H9 (cell line): Measurements from ENCODE around the gene ZC3H15. TPM values are rescaled to one million over a fixed set of nuclear protein-coding genes. Genes with fewer than 3 reads are reported as not detected.

Experiments used
- DNase-seq: peaks from one replicate; pipeline ENCODE4 v3.0.0-alpha.2; 2017
- H2AFZ ChIP-seq: one replicate; pipeline ENCODE4 v1.6.1; 2013; ENCODE audit warnings: mild to moderate bottlenecking, low read length, control low read depth, moderate library complexity
- H2AK5ac ChIP-seq: 2 replicates; pipeline ENCODE4 v1.6.1; 2013; ENCODE audit warnings: low read length, control low read depth, mixed read lengths; ENCODE audit not compliant: insufficient read length
- H2BK120ac ChIP-seq: one replicate; pipeline ENCODE4 v1.6.1; 2013; ENCODE audit warnings: low read depth, mild to moderate bottlenecking, low read length, control low read depth, inconsistent platforms; ENCODE audit not compliant: poor library complexity, severe bottlenecking
- H2BK12ac ChIP-seq: 2 replicates; pipeline ENCODE4 v1.6.1; 2013; ENCODE audit warnings: low read length, control low read depth, mixed read lengths, low read depth; ENCODE audit not compliant: insufficient read length
- H2BK15ac ChIP-seq: 2 replicates; pipeline ENCODE4 v1.6.1; 2013; ENCODE audit warnings: low read depth, low read length, control low read depth
- H2BK20ac ChIP-seq: one replicate; pipeline ENCODE4 v1.6.1; 2013; ENCODE audit warnings: low read depth, mild to moderate bottlenecking, low read length, control low read depth, inconsistent platforms; ENCODE audit not compliant: poor library complexity, severe bottlenecking
- H2BK5ac ChIP-seq: 2 replicates; pipeline ENCODE4 v1.6.1; 2013; ENCODE audit warnings: low read length, control low read depth, mixed read lengths; ENCODE audit not compliant: insufficient read length
- H3K14ac ChIP-seq: 2 replicates; pipeline ENCODE4 v1.6.1; 2013; ENCODE audit warnings: low read length, control low read depth; ENCODE audit not compliant: insufficient read depth
- H3K18ac ChIP-seq: 2 replicates; pipeline ENCODE4 v1.6.1; 2013; ENCODE audit warnings: low read depth, mild to moderate bottlenecking, mixed read lengths, low read length, control low read depth; ENCODE audit not compliant: insufficient read length
- H3K23ac ChIP-seq: 2 replicates; pipeline ENCODE4 v1.6.1; 2013; ENCODE audit warnings: low read length, control low read depth, mixed read lengths, low read depth; ENCODE audit not compliant: insufficient read length
- H3K23me2 ChIP-seq: 2 replicates; pipeline ENCODE4 v1.6.1; 2013; ENCODE audit warnings: low read depth, mild to moderate bottlenecking, mixed read lengths, low read length, control low read depth; ENCODE audit not compliant: insufficient read length, poor library complexity, severe bottlenecking
- H3K27ac ChIP-seq: 2 replicates; pipeline ENCODE4 v1.5.1; 2013; ENCODE audit warnings: low read length, control low read depth, mixed read lengths, low read depth; ENCODE audit not compliant: insufficient read length
- H3K27me3 ChIP-seq: 2 replicates; pipeline ENCODE4 v1.6.1; 2013; ENCODE audit warnings: low read length, control low read depth, inconsistent platforms; ENCODE audit not compliant: insufficient read depth
- H3K4ac ChIP-seq: 2 replicates; pipeline ENCODE4 v1.6.1; 2013; ENCODE audit warnings: low read depth, mild to moderate bottlenecking, control low read depth, inconsistent platforms, low read length, moderate library complexity
- H3K4me1 ChIP-seq: 2 replicates; pipeline ENCODE4 v1.6.1; 2013; ENCODE audit warnings: low read length, control low read depth, inconsistent platforms; ENCODE audit not compliant: insufficient read depth
- H3K4me2 ChIP-seq: 2 replicates; pipeline ENCODE4 v1.6.1; 2013; ENCODE audit warnings: low read length, control low read depth, mixed read lengths; ENCODE audit not compliant: insufficient read length, insufficient read depth
- H3K56ac ChIP-seq: 2 replicates; pipeline ENCODE4 v1.6.1; 2013; ENCODE audit warnings: low read depth, mild to moderate bottlenecking, mixed read lengths, low read length, control low read depth; ENCODE audit not compliant: insufficient read length
- H3K79me1 ChIP-seq: 2 replicates; pipeline ENCODE4 v1.6.1; 2013; ENCODE audit warnings: low read depth, mild to moderate bottlenecking, moderate library complexity, low read length, control low read depth, inconsistent platforms; ENCODE audit not compliant: insufficient read depth, poor library complexity, severe bottlenecking
- H3K79me2 ChIP-seq: 2 replicates; pipeline ENCODE4 v1.6.1; 2013; ENCODE audit warnings: low read length, control low read depth, inconsistent platforms; ENCODE audit not compliant: insufficient read depth
- H3K9ac ChIP-seq: 2 replicates; pipeline ENCODE4 v1.6.1; 2013; ENCODE audit warnings: low read length, control low read depth, mixed read lengths; ENCODE audit not compliant: insufficient read length; ENCODE audit errors: extremely low read depth
- H3K9me3 ChIP-seq: one replicate; pipeline ENCODE4 v1.6.1; 2013; ENCODE audit warnings: low read depth, low read length, inconsistent platforms; ENCODE audit not compliant: control insufficient read depth
- H3T11ph ChIP-seq: one replicate; pipeline ENCODE4 v1.6.1; 2013; ENCODE audit warnings: mild to moderate bottlenecking, low read length, control low read depth, inconsistent platforms
- H4K20me1 ChIP-seq: one replicate; pipeline ENCODE4 v1.6.1; 2013; ENCODE audit not compliant: control insufficient read depth, insufficient read length, insufficient read depth
- H4K5ac ChIP-seq: 2 replicates; pipeline ENCODE4 v1.6.1; 2013; ENCODE audit warnings: low read depth, mild to moderate bottlenecking, mixed read lengths, low read length, control low read depth; ENCODE audit not compliant: insufficient read length
- H4K8ac ChIP-seq: replicated peaks from 2 replicates; pipeline ENCODE4 v1.6.1; 2013; ENCODE audit warnings: low read length, control low read depth, mixed read lengths, low read depth; ENCODE audit not compliant: insufficient read length
- H4K91ac ChIP-seq: 2 replicates; pipeline ENCODE4 v1.6.1; 2013; ENCODE audit warnings: low read depth, mild to moderate bottlenecking, moderate library complexity, mixed read lengths, low read length, control low read depth; ENCODE audit not compliant: insufficient read length
- H3K27ac Mint-ChIP-seq, 3 experiments: 2 replicates in 2 of 3; 3 replicates in 1 of 3; pipeline ENCODE4 v1.8.0; 2020 to 2021; ENCODE audit warnings: mixed read lengths in 3 of 3, mild to moderate bottlenecking in 1 of 3, moderate library complexity in 1 of 3
- H3K27me3 Mint-ChIP-seq: 2 replicates; pipeline ENCODE4 v1.8.0; 2021; ENCODE audit warnings: low read depth, mild to moderate bottlenecking, moderate library complexity, mixed read lengths
- H3K36me3 Mint-ChIP-seq, 3 experiments: 2 replicates in 2 of 3; 3 replicates in 1 of 3; pipeline ENCODE4 v1.8.0; 2020 to 2021; ENCODE audit warnings: low read depth in 3 of 3, mixed read lengths in 3 of 3; ENCODE audit not compliant: insufficient read depth in 1 of 3
- H3K4me1 Mint-ChIP-seq, 2 experiments: 2 replicates each; pipeline ENCODE4 v1.8.0; 2020; ENCODE audit warnings: mixed read lengths in 2 of 2
- H3K4me3 Mint-ChIP-seq, 2 experiments: 2 replicates in 1 of 2; 3 replicates in 1 of 2; pipeline ENCODE4 v1.8.0; 2020 to 2021; ENCODE audit warnings: mild to moderate bottlenecking in 2 of 2, mixed read lengths in 2 of 2, moderate library complexity in 1 of 2
- H3K9me3 Mint-ChIP-seq, 2 experiments: 2 replicates in 1 of 2; 3 replicates in 1 of 2; pipeline ENCODE4 v1.8.0; 2020; ENCODE audit warnings: mild to moderate bottlenecking in 2 of 2, mixed read lengths in 2 of 2, moderate library complexity in 1 of 2
- CTCF ChIP-seq: fragments of 200-600 bp; sonication (generic); conservative IDR thresholded peaks from 3 replicates; pipeline ENCODE4 v1.8.0; 2021; ENCODE audit warnings: antibody characterized with exemption, mild to moderate bottlenecking
- WGBS: extraction: QIAGEN DNeasy Blood & Tissue Kit; methylation state at CpG from one replicate; pipeline ENCODE4 v1.1.7; 2013; ENCODE audit warnings: missing lambda C conversion rate, low lambda C conversion rate, mixed read lengths; ENCODE audit not compliant: insufficient read length; ENCODE audit errors: extremely low coverage; 5-methylcytosine and 5-hydroxymethylcytosine counted together
- total RNA-seq: library from RNA; stranded (reverse); gene quantifications from 2 replicates; pipeline ENCODE4 v1.2.1, GENCODE V29; 2021

Gene ZC3H15
- total RNA-seq, 1 experiment from 2014 or later, result 71.3 TPM

DNA sequence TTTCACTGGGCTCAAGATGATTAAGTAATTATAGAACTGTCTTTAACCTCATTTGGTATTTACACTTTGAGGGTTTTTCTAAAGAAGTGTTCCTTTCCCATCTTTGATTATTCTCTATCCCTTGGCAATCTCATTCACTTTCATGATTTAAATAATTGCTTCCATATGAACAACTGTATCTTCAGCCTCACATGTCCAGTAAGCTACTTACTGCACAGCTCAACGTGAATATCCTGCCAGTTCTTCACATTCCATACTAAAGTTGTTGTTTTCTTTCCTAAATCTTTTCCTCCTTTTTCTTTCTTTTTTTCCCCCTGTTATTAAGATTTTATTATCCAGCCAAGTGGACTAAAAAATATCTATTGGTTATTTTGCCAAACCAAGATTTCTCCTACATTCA is 37.7 kb downstream of the ZC3H15 start:
- no CpG with 5 or more reads among the region's 1 CpG for WGBS
- Histone ChIP-seq H3K14ac (no peak overlapping the region), H3K4me2 (no peak overlapping the region), H3K79me2 (no peaks in the 10 kb centered on the region), H2BK12ac (no peak overlapping the region), H3K27ac (no peak overlapping the region), H3K27me3 (no peaks in the 10 kb centered on the region), H3K23ac (no peak overlapping the region), H3K56ac (no peak overlapping the region), H4K5ac (no peak overlapping the region), H4K20me1 (no peaks in the 10 kb centered on the region), H4K8ac (no peak overlapping the region), H2AK5ac (no peak overlapping the region), H3K18ac (no peak overlapping the region), H3K4me1 (no peaks in the 10 kb centered on the region), H3K4ac (no peak overlapping the region), H3K9me3 (no peaks in the 10 kb centered on the region), H4K91ac (no peak overlapping the region), H2BK20ac (no peak overlapping the region), H2BK15ac (no peak overlapping the region), H3K9ac (no peak overlapping the region), H2BK120ac (no peak overlapping the region), H3T11ph (no peak overlapping the region), H2AFZ (no peak overlapping the region), H3K23me2 (no peaks in the 10 kb centered on the region), H2BK5ac (no peak overlapping the region), H3K79me1 (no peaks in the 10 kb centered on the region)
- TF ChIP-seq CTCF, result no peak
- no peak for DNase-seq
- no peak overlapping the region for H3K27ac Mint-ChIP-seq
- H3K27me3 Mint-ChIP-seq, result no peaks in the 10 kb centered on the region; the same call in 1 of the 2 replicates
- peaks cover 8 to 14% of the 10 kb centered on the region in 2 experiments for H3K4me1 Mint-ChIP-seq
- H3K36me3 Mint-ChIP-seq, result peaks cover 7 to 11% (median 10%) of the 10 kb centered on the region in 3 experiments
- peaks cover 0 to 6% of the 10 kb centered on the region in 2 experiments; a peak in 2 of 5 replicates for H3K9me3 Mint-ChIP-seq
- H3K4me3 Mint-ChIP-seq, result no peak overlapping the region
